Amygdala (tissue), 56 donors: Measurements from ENCODE around the gene ZSCAN10.
"Not testable (repeated sequence)": the region's sequence is repeated elsewhere in the genome, so short reads cannot be mapped to it uniquely, and the experiment has no call there.

Source experiments
- DNase-seq, 56 donors: peaks; one replicate each; lab custom pipeline; 2025; lab: John Stamatoyannopoulos, UW

Gene ZSCAN10

GRCh38 chr16:3065069-3065741, 33.9 kb downstream of the ZSCAN10 start, which contains the start of gene IL32:
IL32 (plus strand) TSS chr16:3065640; CDS start chr16:3065812, 172 bp downstream.
- DNase-seq: no peak

GRCh38 chr16:3063625-3064386, 35.3 kb downstream of the ZSCAN10 start:
- no peak for DNase-seq

GRCh38 chr16:3062553-3062952, 36.5 kb downstream of the ZSCAN10 start:
- no peak for DNase-seq

GRCh38 chr16:3060339-3061127, 38.6 kb downstream of the ZSCAN10 start:
- DNase-seq: no peak

- no peak for DNase-seq
Measured at GRCh38 chr16:3059723-3060242, 39.3 kb downstream of the ZSCAN10 start.

- DNase-seq: peak in 51 of 56 donors; percentile 6 to 84 (median 61)
Measured at GRCh38 chr16:3059041-3059722, 39.9 kb downstream of the ZSCAN10 start.

- DNase-seq: peak in 19 of 56 donors; percentile 4 to 47 (median 27)
Measured at GRCh38 chr16:3058139-3059030, 40.7 kb downstream of the ZSCAN10 start.

- no peak for DNase-seq
Measured at GRCh38 chr16:3057181-3058138, 41.6 kb downstream of the ZSCAN10 start.

- no peak for DNase-seq
Measured at GRCh38 chr16:3056336-3057180, 42.5 kb downstream of the ZSCAN10 start.

GRCh38 chr16:3055734-3056115, 43.4 kb downstream of the ZSCAN10 start:
- not testable (repeated sequence) for DNase-seq

GRCh38 chr16:3054965-3055733, 43.9 kb downstream of the ZSCAN10 start:
- DNase-seq: no peak

- not testable (repeated sequence) for DNase-seq
Measured at GRCh38 chr16:3053330-3053710, 45.8 kb downstream of the ZSCAN10 start.

- DNase-seq: not testable (repeated sequence)
Measured at GRCh38 chr16:3052571-3053329, 46.3 kb downstream of the ZSCAN10 start.

- no peak for DNase-seq
Measured at GRCh38 chr16:3051494-3051893, 47.6 kb downstream of the ZSCAN10 start.

GRCh38 chr16:3051009-3051408, 48.1 kb downstream of the ZSCAN10 start:
- no peak for DNase-seq

GRCh38 chr16:3050487-3050886, 48.6 kb downstream of the ZSCAN10 start:
- DNase-seq: no peak
